ENCODE measurements around the gene PREB. TPM values are rescaled to one million over a fixed set of nuclear protein-coding genes. Genes with fewer than 3 reads are reported as not detected.

Gene PREB, protein sequence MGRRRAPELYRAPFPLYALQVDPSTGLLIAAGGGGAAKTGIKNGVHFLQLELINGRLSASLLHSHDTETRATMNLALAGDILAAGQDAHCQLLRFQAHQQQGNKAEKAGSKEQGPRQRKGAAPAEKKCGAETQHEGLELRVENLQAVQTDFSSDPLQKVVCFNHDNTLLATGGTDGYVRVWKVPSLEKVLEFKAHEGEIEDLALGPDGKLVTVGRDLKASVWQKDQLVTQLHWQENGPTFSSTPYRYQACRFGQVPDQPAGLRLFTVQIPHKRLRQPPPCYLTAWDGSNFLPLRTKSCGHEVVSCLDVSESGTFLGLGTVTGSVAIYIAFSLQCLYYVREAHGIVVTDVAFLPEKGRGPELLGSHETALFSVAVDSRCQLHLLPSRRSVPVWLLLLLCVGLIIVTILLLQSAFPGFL
- total RNA-seq (2021; fragmentation: NEBNext Ultra II Directional; extraction: Animal tissue kit (Norgen Biotek cat#: 25700)): 10 to 100 TPM; 43.4 to 50.7 (median 46.4) TPM
- long read RNA-seq, transcript PREB-201 (9 exons, 2,166 nt): major isoform, 80 of 97 reads
- long read RNA-seq, partial matches to known transcripts: 6 of 97 reads
- long read RNA-seq, other reads (novel, unspliced or antisense): 10 of 97 reads

GRCh38 chr2:27133905-27134780 lies at the start of gene PREB:
Gene PREB, minus strand, starts transcription at chr2:27134636. Its CDS starts 215 bp downstream, at chr2:27134421.
- Mint-ChIP-seq H3K36me3 (ENCODE audit: low read depth) (peaks cover 7% of the 10 kb centered on the region; the same call in 1 of the 2 replicates), H3K4me3 (peak within 1 kb of the TSS; percentile 93), H3K4me1 (ENCODE audit: low read depth) (peaks cover 13% of the 10 kb centered on the region), H3K9me3 (no peaks in the 10 kb centered on the region), H3K27ac (peak within 1 kb of the TSS; percentile 88), H3K27me3 (ENCODE audit: insufficient read depth) (peaks cover 5% of the 10 kb centered on the region)
- TF ChIP-seq, protein P1, sequence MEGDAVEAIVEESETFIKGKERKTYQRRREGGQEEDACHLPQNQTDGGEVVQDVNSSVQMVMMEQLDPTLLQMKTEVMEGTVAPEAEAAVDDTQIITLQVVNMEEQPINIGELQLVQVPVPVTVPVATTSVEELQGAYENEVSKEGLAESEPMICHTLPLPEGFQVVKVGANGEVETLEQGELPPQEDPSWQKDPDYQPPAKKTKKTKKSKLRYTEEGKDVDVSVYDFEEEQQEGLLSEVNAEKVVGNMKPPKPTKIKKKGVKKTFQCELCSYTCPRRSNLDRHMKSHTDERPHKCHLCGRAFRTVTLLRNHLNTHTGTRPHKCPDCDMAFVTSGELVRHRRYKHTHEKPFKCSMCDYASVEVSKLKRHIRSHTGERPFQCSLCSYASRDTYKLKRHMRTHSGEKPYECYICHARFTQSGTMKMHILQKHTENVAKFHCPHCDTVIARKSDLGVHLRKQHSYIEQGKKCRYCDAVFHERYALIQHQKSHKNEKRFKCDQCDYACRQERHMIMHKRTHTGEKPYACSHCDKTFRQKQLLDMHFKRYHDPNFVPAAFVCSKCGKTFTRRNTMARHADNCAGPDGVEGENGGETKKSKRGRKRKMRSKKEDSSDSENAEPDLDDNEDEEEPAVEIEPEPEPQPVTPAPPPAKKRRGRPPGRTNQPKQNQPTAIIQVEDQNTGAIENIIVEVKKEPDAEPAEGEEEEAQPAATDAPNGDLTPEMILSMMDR (IDR thresholded peaks at IDR 0.05): peak; percentile 46
- DNase-seq: peak; percentile 92

GRCh38 chr2:27184115-27184514 lies 49.7 kb upstream of the PREB start:
- H3K4me1 Mint-ChIP-seq (ENCODE audit: low read depth): peaks cover 64% of the 10 kb centered on the region
- peaks cover 6% of the 10 kb centered on the region for H3K27me3 Mint-ChIP-seq (ENCODE audit: insufficient read depth)
- H3K27ac Mint-ChIP-seq: no peak overlapping the region
- TF ChIP-seq, protein P1 (IDR thresholded peaks at IDR 0.05): no peak
- H3K4me3 Mint-ChIP-seq: no peak overlapping the region
- H3K9me3 Mint-ChIP-seq: no peaks in the 10 kb centered on the region
- no peak for DNase-seq
- H3K36me3 Mint-ChIP-seq (ENCODE audit: low read depth): no peaks in the 10 kb centered on the region

DNA sequence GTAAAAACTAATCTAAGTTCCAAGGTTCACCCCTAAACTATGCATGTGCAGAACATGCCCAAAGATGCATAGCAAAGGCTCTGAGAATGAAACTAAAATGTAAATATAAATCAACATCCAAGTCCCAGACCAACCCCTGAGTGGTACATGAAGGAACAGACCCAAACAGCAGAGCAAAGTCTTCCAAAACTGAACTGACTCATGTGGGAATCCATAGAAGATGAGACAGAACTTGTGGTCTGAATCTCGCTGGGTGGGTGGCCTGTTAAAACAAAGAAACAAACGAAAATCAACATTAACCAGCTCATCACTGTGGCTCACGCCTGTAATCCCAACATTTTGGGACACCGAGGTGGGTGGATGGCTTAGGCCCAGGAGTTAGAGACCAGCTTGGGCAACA lies 47.9 kb upstream of the PREB start:
- H3K4me1 Mint-ChIP-seq (ENCODE audit: low read depth): peaks cover 64% of the 10 kb centered on the region
- DNase-seq: peak; percentile 16
- H3K27me3 Mint-ChIP-seq (ENCODE audit: insufficient read depth): peaks cover 7% of the 10 kb centered on the region
- H3K36me3 Mint-ChIP-seq (ENCODE audit: low read depth): no peaks in the 10 kb centered on the region
- peak overlapping the region; percentile 27 for H3K27ac Mint-ChIP-seq
- TF ChIP-seq, protein P1 (IDR thresholded peaks at IDR 0.05): no peak
- H3K4me3 Mint-ChIP-seq: no peak overlapping the region
- H3K9me3 Mint-ChIP-seq: no peaks in the 10 kb centered on the region

- TF ChIP-seq, protein P1 (IDR thresholded peaks at IDR 0.05): no peak
- Mint-ChIP-seq H3K27ac (no peak overlapping the region), H3K9me3 (no peaks in the 10 kb centered on the region), H3K4me3 (no peak overlapping the region), H3K27me3 (ENCODE audit: insufficient read depth) (peaks cover 10% of the 10 kb centered on the region), H3K4me1 (ENCODE audit: low read depth) (peaks cover 49% of the 10 kb centered on the region), H3K36me3 (ENCODE audit: low read depth) (no peaks in the 10 kb centered on the region)
- no peak for DNase-seq
These were observed 45.0 kb upstream of the PREB start for GRCh38 chr2:27179344-27180000.

DNA sequence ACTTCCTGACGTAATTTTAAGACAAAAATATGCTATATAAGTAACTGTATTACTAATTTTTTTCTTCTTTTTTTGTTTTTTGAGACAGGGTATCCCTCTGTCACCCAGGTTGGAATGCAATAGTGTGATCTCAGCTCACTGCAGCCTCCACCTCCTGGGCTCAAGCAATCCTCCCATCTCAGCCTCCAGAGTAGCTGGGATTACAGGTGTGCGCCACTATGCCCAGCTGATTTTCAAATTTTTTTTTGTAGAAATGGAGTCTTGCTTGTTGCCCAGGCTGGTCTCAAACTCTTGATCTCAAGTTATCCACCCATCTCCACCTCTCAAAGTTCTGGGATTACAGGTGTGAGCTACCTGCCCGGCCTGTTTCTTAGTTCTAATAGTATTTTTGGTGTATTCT lies 44.0 kb upstream of the PREB start:
- TF ChIP-seq, protein P1 (IDR thresholded peaks at IDR 0.05): no peak
- H3K27me3 Mint-ChIP-seq (ENCODE audit: insufficient read depth): peaks cover 10% of the 10 kb centered on the region
- H3K4me1 Mint-ChIP-seq (ENCODE audit: low read depth): peaks cover 41% of the 10 kb centered on the region
- H3K36me3 Mint-ChIP-seq (ENCODE audit: low read depth): no peaks in the 10 kb centered on the region
- H3K27ac Mint-ChIP-seq: no peak overlapping the region
- no peak overlapping the region for H3K4me3 Mint-ChIP-seq
- no peak for DNase-seq
- H3K9me3 Mint-ChIP-seq: no peaks in the 10 kb centered on the region
